Adrenal gland (tissue), 12 donors: ENCODE results near the gene SPATA16. TPM values are rescaled to one million over a fixed set of nuclear protein-coding genes. Genes with fewer than 3 reads are reported as not detected.
A peak's percentile ranks its signal among the peaks of the same experiment; 100 is the strongest.
"Not testable (repeated sequence)": the region's sequence is repeated elsewhere in the genome, so short reads cannot be mapped to it uniquely, and the experiment has no call there.

Experiments
- DNase-seq, 7 donors: peaks; one replicate each; pipeline ENCODE4 v3.0.0-alpha.2; 2019 to 2020
- H3K27ac ChIP-seq, 5 donors: fragments of 200-600 bp; sonication (generic) in 4 of 5; 1 replicate in 3 of 5; 2 replicates in 2 of 5; pipeline versions ENCODE4 v1.5.1 to v1.8.0; 2016 to 2020; ENCODE audit warnings: mild to moderate bottlenecking in 1 of 5
- H3K27me3 ChIP-seq: fragments of 200-600 bp; 2 replicates; pipeline ENCODE4 v1.8.0; 2021
- H3K36me3 ChIP-seq, 2 donors: fragments of 200-600 bp; replicated peaks in 1 of 2; 1 replicate in 1 of 2; 2 replicates in 1 of 2; pipeline versions ENCODE4 v1.5.1 to v1.8.0; 2018 to 2022
- H3K4me1 ChIP-seq, 2 donors: fragments of 200-600 bp; replicated peaks in 1 of 2; 1 replicate in 1 of 2; 2 replicates in 1 of 2; pipeline versions ENCODE4 v1.5.1 to v1.8.0; 2018 to 2021
- H3K4me3 ChIP-seq, 4 donors: fragments of 200-600 bp; sonication (generic) in 3 of 4; one replicate each; pipeline ENCODE4 v1.5.1; 2016 to 2018
- H3K9me3 ChIP-seq, 3 donors: fragments of 200-600 bp; sonication (generic) in 1 of 3; replicated peaks in 1 of 3; 1 replicate in 2 of 3; 2 replicates in 1 of 3; pipeline versions ENCODE4 v1.5.1 to v1.8.0; 2016 to 2021
- POLR2A ChIP-seq, 2 donors: fragments of 450-650 bp; IDR thresholded peaks; one replicate each; pipeline ENCODE4 v1.6.1; 2017; ENCODE audit warnings: antibody characterized with exemption in 2 of 2, mild to moderate bottlenecking in 2 of 2, moderate library complexity in 1 of 2
- WGBS, 4 donors: extraction: QIAGEN DNeasy Blood & Tissue Kit in 2 of 4; methylation state at CpG; one replicate each; pipeline versions ENCODE4 v1.1.5 to v1.1.7; 2013 to 2017; 5-methylcytosine and 5-hydroxymethylcytosine counted together
- intact Hi-C, 2 donors: fragments of 100-400 bp; cut with DNase I; formaldehyde crosslinking; loops; one replicate each; pipeline versions ENCODE4 v1.14.1 to v1.15.0; 2022 to 2023
- polyA plus RNA-seq, 3 donors: library from polyadenylated mRNA; stranded (reverse); fragments of 200-250 nt in 2 of 3; fragments of 350-450 nt in 1 of 3; fragmentation: Illumina TruSeq in 1 of 3; extraction: RNeasy Lipid Tissue Mini Kit (QIAGEN cat#74804) in 1 of 3; gene quantifications; one replicate each; pipeline ENCODE4 v1.2.3, GENCODE V29; 2013 to 2014
- total RNA-seq, 9 donors: library from RNA; depleted of rRNA in 4 of 9; stranded (reverse); fragments of >200 nt in 4 of 9; fragments of 120-200 nt in 1 of 9; fragmentation: NEBNext Ultra II Directional in 1 of 9; extraction: Animal tissue kit (Norgen Biotek cat#: 25700) in 1 of 9; gene quantifications; one replicate each; pipeline versions ENCODE4 v1.1.0 to v1.2.4, GENCODE V29; 2013 to 2023
- TF ChIP-seq, protein P1 (sequence below), 6 experiments: fragments of 450-650 bp in 4 of 6; fragments of 200-600 bp in 2 of 6; sonication (generic) in 1 of 6; IDR thresholded peaks; 1 replicate in 5 of 6; 2 replicates in 1 of 6; pipeline versions ENCODE4 v1.5.1 to v1.8.0; 2016 to 2021; ENCODE audit warnings: antibody characterized with exemption in 6 of 6, mild to moderate bottlenecking in 2 of 6, moderate library complexity in 1 of 6
- donor health status: healthy with polysubstance abuse.
- donor health status: Bipolar disorder and iron deficiency.
- donor health status: DM: yes; HTN: yes; CAD: no.
- donor health status: DM: no; HTN: no; CAD: no.
- donor health status: DM: no; HTN: no; CAD: no.
- donor health status: DM: yes; HTN: yes; CAD: no.

Gene SPATA16
- total and polyA plus RNA-seq, 12 donors, result not detected

- intact Hi-C loops, result no loop called here
- no peaks in the 10 kb centered on the region for H3K27me3 ChIP-seq
- no peak overlapping the region for H3K27ac ChIP-seq
- TF ChIP-seq, protein P1, sequence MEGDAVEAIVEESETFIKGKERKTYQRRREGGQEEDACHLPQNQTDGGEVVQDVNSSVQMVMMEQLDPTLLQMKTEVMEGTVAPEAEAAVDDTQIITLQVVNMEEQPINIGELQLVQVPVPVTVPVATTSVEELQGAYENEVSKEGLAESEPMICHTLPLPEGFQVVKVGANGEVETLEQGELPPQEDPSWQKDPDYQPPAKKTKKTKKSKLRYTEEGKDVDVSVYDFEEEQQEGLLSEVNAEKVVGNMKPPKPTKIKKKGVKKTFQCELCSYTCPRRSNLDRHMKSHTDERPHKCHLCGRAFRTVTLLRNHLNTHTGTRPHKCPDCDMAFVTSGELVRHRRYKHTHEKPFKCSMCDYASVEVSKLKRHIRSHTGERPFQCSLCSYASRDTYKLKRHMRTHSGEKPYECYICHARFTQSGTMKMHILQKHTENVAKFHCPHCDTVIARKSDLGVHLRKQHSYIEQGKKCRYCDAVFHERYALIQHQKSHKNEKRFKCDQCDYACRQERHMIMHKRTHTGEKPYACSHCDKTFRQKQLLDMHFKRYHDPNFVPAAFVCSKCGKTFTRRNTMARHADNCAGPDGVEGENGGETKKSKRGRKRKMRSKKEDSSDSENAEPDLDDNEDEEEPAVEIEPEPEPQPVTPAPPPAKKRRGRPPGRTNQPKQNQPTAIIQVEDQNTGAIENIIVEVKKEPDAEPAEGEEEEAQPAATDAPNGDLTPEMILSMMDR (IDR thresholded peaks at IDR 0.05), result no peak
- no peak for TF ChIP-seq POLR2A (IDR thresholded peaks at IDR 0.05)
- H3K4me1 ChIP-seq, result no peaks in the 10 kb centered on the region
- DNase-seq, result no peak
- H3K36me3 ChIP-seq, result no peaks in the 10 kb centered on the region
- H3K9me3 ChIP-seq, result no peaks in the 10 kb centered on the region
- WGBS, 4 donors, result 68 to 76% (median 71%) methylated on average over 2 of the region's 2 CpGs
- no peak overlapping the region for H3K4me3 ChIP-seq
Observed at GRCh38 chr3:172885704-172886103, 255.3 kb downstream of the SPATA16 start.

DNA sequence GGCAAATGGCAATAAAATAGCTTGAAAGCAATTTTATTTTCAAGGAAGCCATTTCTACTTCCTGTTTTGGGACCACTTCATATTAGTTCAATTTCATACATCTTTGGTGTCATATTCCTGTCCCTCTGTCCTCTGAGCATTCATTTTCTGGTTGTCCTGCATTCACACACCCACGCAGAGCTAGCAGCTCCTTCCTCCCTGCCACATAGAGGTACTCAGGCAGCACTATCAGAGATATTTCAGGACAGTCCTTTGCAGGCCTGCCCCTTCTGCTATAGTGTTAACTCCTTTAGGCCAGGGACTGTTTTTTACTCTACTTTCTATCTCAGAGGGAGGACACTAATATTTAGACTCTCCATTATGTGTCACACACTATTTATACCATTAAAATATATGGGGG, 258.5 kb downstream of the SPATA16 start:
- Histone ChIP-seq H3K4me3 (no peak overlapping the region), H3K36me3 (no peaks in the 10 kb centered on the region), H3K27me3 (no peaks in the 10 kb centered on the region), H3K27ac (no peak overlapping the region), H3K9me3 (no peaks in the 10 kb centered on the region), H3K4me1 (no peaks in the 10 kb centered on the region)
- no peak for DNase-seq
- TF ChIP-seq, protein P1 (IDR thresholded peaks at IDR 0.05), result no peak
- no peak for TF ChIP-seq POLR2A (IDR thresholded peaks at IDR 0.05)
- intact Hi-C loops, result no loop called here
- WGBS, 4 donors, result 73 to 85% (median 81%) methylated on average over 1 of the region's 1 CpG

GRCh38 chr3:172879381-172879780, 261.7 kb downstream of the SPATA16 start:
- H3K36me3 ChIP-seq, H3K4me3 ChIP-seq, DNase-seq, H3K27me3 ChIP-seq, H3K4me1 ChIP-seq, H3K27ac ChIP-seq, intact Hi-C loops, H3K9me3 ChIP-seq: not testable (repeated sequence)
- WGBS, 4 donors, result 64 to 73% (median 65%) methylated on average over 2 of the region's 2 CpGs

DNA sequence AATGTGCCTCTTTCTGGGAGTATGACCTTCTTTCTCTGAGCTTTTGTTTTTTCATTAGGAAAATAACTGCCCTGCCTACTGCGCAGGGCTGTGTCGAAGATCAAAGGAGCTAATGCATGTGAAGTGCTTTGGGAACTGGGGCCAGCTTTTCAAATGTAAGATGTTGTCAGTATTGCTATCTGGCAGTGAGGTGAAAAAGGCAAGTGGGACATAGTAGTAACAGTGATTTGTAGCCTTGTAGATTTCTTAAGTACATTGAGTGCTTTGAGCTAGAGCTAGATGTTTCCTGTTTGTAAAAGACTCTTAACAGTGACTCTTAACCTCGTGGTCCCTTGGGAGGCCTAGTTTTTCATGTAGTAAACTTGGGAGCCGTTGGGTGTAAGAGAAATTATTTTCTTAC, 264.0 kb downstream of the SPATA16 start:
- Histone ChIP-seq H3K27me3 (no peaks in the 10 kb centered on the region), H3K36me3 (no peaks in the 10 kb centered on the region), H3K9me3 (no peaks in the 10 kb centered on the region), H3K4me1 (no peaks in the 10 kb centered on the region), H3K4me3 (no peak overlapping the region), H3K27ac (peak overlapping the region in 1 of 5 donors; percentile 11)
- WGBS, 4 donors, result 30 to 38% (median 36%) methylated on average over 4 of the region's 4 CpGs
- intact Hi-C loops, result no loop called here
- TF ChIP-seq, protein P1 (IDR thresholded peaks at IDR 0.05), result no peak
- TF ChIP-seq POLR2A (IDR thresholded peaks at IDR 0.05), result no peak
- DNase-seq, result peak in 2 of 7 donors; percentile 23 to 38

GRCh38 chr3:172876297-172876696, 264.7 kb downstream of the SPATA16 start:
- H3K27ac ChIP-seq, result peak overlapping the region in 1 of 5 donors; percentile 13
- H3K36me3 ChIP-seq, result no peaks in the 10 kb centered on the region
- DNase-seq, result no peak
- no peaks in the 10 kb centered on the region for H3K27me3 ChIP-seq
- TF ChIP-seq, protein P1 (IDR thresholded peaks at IDR 0.05), result no peak
- TF ChIP-seq POLR2A (IDR thresholded peaks at IDR 0.05), result no peak
- no peaks in the 10 kb centered on the region for H3K4me1 ChIP-seq
- WGBS, 4 donors, result 44 to 69% (median 57%) methylated on average over 3 of the region's 3 CpGs
- no peak overlapping the region for H3K4me3 ChIP-seq
- intact Hi-C loops, result no loop called here
- no peaks in the 10 kb centered on the region for H3K9me3 ChIP-seq
